RCC 7860 (cell line): ENCODE measurements around the gene CACNA1H.

Source experiments
- DNase-seq: peaks from one replicate; pipeline ENCODE4 v3.0.0-alpha.2; 2015; ENCODE audit warnings: low spot score
- FAIRE-seq: peaks from 2 replicates; lab custom pipeline; 2012; peaks lifted over from hg19 to GRCh38; lab: Jason Lieb, UNC

The CACNA1H gene

GRCh38 chr16:1156055-1156982, 3.4 kb downstream of the CACNA1H start:
- FAIRE-seq (no peak), DNase-seq (no peak)

DNA sequence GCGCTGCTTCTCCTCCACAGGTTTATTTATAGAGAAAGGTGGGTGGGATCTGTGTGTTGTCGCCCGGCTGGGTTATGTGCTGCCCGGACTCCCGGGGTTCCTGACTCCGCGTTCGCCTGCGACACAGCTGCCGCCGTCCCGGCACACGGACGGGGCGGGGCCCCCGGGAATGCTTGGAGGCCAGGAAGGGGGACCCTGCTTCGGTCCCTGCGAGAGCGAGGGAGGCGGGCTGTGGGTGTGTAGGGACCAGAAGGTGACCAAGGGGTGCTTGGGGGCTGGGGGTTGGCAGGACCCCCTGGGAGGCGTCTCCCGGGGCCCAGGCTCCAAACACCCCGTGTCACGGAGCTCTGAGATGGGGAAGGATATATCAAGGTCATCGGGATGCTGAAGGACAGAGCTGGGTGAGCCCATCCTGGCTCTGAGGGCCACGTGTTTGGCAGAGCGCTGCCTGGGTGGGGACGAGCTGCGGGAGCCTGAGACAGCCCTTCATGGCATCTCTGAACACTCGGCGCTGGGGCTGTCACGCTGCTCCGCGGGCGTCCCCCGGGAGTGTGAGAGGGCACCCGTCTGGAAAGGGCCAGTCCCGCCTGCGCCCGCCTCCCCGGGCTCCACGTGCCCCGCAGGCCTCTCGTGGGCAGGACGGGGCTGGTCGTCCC, 4.2 kb downstream of the CACNA1H start:
- FAIRE-seq (no peak), DNase-seq (no peak)

DNA sequence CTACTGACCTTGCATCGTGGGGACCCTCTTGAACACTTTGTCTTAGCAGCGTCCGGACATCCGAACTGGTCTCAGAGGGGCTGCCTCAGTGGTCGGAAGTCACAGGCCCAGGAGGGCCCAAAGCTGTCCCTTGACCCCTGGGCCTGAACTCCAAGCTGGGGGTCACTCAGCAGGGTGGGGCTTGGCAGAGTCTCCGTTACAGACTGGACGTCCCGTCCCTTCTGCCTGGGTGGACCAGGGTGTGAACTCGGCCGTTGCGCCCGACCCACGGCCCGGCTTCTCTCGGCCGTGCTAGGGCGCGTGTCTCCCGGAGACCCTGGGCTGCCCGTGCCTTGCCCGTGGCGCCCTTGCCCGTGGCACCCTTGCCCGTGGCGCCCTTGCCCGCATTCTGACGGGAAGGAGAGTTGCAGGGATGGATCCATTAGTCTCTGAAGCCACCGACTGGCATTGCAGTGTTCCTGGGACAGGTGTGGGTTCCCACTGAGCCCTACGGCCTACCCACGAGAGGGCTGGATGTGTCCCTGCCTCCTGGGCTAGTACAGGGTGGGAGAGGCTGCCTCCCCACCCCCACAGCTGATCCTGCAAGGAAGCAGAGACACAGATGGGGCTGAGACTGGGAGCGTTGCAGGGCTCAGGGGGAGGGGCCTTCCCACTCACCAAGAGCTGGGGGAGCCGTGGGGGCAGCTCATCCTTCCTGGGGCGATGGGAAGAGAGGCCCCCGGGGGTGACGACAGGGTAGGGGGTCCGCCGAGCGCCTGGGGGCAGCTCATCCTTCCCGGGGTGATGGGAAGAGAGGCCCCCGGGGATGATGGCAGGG, 4.9 kb downstream of the CACNA1H start:
- FAIRE-seq (no peak), DNase-seq (no peak)

DNA sequence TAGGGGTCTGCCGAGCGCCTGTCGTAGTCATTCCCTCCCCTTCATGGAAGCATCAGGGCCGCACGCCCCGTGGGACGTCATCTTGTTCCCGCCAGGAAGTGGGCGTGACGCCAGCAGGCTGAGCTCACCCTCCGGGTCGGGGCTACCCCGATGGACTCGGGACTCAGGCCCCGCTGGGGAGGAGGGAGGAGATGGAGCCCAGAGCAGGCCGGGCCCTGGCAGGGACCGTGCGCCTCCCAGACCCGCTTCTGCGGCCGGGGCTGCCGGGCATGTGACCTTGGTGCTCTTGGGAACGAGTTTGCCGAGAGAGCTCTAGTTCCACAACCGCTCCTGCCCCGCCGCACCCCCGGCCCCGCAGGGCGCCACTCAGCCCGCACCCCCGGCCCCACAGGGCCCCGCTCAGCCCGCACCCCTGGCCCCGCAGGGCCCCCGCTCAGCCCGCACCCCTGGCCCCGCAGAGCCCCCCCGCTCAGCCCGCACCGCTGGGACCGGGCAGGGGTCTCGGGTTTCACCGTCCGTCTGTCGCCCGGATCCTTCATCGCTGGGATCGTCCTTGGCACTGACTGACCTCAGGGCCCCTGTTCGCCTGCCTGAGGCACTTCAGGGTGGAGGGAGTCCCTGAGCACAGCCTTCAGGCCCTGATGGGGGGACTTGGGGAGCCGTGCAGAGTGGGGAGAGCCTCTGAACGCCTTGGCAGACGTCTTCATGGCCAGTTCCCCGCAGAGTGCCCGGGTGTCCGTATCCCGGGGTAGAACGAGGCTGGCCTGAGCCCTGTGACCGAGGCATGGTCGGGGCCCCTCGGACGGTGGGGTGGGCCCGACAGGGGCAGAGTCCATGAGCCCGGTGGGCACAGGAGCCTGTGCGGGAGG, 5.8 kb downstream of the CACNA1H start:
- DNase-seq (no peak), FAIRE-seq (no peak)

DNA sequence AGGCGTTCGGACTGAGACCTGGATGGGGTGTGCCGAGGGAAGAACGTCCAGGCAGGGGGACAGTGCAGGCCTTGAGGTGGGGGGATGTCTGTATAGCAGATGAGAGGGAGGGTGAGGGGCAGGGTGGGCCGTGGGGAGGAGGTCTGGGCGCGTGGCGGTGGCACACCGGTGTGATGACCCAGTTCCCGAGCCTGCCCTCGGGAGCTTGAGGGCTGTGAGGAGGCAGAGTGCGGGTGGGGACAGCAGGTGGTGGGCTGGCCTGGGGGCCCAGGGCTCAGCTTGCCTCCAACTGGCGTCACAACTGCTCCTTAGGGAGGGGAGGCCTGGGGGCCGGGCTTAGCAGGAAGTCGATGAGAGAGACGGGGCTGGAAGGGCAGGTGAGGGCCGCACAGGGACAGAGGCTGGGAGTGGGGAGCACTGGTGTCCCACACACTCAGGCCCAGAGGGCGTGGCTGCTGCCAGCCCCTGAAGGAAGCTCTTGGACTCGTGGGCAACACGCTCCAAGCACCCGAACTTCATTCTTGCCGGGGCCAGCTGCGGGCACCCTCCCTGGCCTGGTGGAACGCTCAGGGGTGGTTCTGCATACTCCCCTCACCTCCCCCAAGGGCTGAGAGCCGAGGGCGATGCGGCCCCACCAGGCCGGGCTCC, 6.5 kb downstream of the CACNA1H start:
- DNase-seq = no peak
- FAIRE-seq = no peak

GRCh38 chr16:1159973-1160772, 7.3 kb downstream of the CACNA1H start:
- no peak for FAIRE-seq
- DNase-seq = peak; percentile 46

DNA sequence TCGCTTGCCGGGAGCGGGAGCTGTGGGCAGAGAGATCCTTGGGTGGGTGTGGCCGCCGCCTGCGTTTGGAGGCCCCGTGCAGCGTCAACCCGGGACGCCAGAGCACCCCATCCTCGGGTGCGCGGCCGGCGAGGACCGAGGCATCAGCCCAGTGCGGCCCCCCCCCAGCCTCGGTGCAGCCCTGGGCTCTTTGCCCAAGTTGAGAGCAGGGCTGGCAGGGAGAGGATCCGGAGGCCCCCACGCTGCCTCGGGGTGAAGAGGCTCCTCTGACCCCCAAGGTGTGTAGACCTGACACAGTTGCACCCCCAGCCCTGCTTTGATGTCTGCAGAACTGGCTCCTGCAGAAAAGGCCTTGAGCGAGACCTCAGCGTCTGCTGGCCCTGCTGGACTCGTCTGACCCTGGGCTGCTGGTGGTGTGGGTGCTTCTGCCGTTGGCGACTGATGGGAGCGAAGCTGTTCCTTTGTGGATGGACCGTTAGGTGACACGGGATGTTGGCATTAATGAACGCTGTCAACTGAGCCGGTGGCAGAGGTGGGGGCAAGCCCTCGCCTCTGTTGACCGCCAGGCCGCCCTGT, 8.0 kb downstream of the CACNA1H start:
- no peak for DNase-seq
- FAIRE-seq = no peak

DNA sequence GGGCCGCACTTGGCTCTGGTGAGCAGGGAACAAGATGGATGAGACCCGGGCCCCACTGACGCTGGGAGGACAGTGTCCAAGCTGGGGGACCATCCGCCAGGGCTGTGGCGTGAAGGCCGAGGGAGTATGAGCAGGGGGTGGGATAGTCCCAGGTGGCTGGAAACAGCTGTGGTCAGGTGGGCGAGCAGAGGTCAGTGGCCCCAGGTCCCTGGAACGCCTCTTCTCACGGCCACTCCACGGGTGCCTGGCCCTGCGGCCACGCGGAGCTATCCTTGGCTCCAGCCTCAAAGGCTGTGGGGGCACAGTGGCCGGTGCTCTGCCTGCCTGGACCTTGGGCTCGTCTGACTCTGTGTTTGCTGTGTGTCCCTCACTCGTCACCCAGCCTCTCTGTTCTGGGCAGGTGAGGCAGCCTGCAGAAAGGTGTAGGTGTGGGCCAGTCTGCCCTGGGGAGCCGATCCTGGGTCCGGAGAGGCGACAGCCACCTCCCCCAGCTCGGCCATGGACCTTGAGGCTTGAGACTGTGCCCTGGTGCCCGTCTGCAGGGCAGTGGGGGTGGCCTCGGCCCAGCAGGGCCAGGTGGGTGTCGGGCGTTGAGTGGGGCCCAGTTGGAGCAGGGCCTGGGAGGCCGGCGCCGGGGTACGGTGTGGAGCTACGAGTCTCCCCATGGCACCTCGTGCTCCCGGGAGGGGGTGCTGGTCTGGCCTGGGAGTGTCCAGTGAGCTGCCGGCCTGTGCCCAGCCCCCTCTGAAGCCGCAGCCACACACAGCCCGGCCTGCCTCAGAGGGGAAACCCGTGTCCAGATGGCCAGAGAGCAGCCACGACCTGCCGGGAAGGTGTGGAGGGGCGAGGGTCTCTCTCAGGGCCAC, 10.0 kb downstream of the CACNA1H start:
- DNase-seq = no peak
- no peak for FAIRE-seq

DNA sequence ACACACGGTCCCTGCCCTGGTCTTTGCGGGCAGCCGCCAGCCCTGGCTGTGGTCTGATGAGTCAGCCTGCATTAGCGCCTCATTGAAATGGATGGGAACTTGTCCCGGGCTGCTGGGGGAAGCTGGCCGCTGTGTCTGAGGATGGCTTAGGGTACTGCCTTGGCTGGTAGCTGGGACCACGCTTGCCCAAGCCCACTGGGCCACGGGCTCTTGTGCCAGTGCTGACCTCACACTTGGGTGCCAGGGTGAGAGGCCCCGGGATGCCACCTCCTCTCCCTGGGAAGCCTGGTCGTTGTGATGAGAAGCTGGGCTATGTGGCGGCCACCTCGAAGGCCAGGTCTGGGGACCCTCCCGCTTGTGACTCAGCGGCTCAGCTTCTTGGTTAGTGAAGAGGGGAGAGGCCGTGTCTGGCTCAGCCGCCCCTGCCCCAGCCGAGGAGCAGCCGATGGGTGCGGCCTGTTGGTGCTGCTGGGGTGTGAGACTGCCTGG, 10.7 kb downstream of the CACNA1H start:
- peak; percentile 66 for DNase-seq

DNA sequence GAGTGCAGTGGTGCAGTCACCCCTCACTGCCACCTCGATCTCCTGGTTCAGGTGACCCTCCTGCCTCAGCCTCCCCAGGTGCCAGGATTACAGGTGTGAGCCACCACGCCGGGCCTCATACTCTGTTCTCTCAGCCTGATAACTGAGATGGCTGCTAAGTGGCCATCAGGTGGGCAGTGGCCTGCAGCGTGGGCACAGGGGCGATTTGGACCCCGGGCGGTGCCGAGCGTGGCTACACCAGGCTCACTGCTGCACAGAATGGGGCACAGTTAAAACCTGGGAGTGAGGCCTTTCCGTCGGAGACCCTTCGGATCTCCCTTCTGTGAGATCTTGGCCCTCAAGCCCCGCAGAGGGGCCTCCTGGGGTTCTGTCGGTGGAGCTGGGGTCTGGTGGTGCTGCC, 11.5 kb downstream of the CACNA1H start:
- DNase-seq (no peak), FAIRE-seq (no peak)

More for the DNA sequence above, 10.7 kb downstream of the CACNA1H start:
- FAIRE-seq = peak; percentile 62

GRCh38 chr16:1164975-1165374, 12.1 kb downstream of the CACNA1H start:
- DNase-seq = no peak

DNA sequence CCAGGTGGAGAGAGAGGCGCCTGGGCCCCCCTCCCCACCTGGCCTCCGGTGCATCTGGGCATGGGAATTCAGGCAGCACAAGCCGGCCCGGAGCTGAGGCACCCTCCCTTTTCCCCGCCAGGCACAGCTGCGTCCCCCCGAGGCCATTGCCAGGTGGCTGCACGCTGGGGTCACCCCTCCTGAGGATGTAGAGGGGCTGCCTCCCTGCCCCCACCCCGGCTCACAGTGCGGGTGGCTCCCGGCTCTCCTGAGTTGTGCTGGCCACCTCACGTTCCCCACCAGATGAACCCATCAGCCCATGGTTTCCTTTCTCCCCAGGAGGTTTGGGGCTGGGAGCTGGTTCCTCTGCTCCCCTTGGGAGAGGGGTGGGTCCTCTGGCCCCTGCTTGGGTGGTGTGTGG, 12.6 kb downstream of the CACNA1H start:
- FAIRE-seq = no peak
- no peak for DNase-seq

More at GRCh38 chr16:1164975-1165374, 12.1 kb downstream of the CACNA1H start:
- FAIRE-seq = no peak

DNA sequence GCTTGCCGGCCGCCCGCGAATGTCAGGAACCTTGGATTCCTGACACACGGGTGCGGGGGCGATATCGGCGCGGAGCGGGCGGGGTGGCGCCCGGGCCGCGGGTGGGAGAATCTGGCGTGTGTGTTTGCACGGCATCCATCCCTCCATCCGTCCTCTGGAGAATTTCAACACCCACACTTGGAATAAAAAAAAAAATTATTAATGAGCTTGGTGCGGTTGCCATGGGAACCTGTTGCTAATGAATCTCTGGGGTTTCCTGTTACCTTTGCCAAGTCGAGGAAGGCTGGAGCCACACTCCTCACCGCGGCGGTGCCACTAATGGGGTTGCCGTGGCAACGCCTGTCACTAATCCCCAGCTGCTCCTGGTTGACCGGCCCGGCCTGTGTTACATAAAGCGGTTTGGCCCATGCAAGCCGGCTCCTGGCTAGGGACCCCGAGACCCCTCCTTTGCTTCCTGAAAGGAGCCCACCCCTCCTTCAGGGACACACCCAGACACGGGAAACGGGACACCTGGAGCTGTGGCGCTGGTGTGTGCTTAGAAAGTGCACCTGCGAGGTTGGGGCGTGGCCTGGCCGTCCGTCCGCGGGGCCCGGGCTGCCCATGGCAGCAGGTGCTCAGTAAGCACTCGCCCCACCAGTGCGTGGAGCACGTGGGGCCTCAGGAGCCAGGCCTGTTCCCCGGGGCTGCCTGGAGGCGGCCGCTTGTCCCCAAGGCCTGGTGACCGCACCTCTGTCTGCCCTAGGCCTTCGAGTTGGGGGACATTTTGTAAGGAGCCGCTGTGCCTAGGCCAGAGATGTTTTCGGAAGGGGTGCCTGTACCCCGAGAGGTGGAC, 14.6 kb downstream of the CACNA1H start:
- no peak for DNase-seq

GRCh38 chr16:1168837-1169236, 15.9 kb downstream of the CACNA1H start:
- DNase-seq (no peak), FAIRE-seq (no peak)

More for the DNA sequence above, 14.6 kb downstream of the CACNA1H start:
- FAIRE-seq = no peak

DNA sequence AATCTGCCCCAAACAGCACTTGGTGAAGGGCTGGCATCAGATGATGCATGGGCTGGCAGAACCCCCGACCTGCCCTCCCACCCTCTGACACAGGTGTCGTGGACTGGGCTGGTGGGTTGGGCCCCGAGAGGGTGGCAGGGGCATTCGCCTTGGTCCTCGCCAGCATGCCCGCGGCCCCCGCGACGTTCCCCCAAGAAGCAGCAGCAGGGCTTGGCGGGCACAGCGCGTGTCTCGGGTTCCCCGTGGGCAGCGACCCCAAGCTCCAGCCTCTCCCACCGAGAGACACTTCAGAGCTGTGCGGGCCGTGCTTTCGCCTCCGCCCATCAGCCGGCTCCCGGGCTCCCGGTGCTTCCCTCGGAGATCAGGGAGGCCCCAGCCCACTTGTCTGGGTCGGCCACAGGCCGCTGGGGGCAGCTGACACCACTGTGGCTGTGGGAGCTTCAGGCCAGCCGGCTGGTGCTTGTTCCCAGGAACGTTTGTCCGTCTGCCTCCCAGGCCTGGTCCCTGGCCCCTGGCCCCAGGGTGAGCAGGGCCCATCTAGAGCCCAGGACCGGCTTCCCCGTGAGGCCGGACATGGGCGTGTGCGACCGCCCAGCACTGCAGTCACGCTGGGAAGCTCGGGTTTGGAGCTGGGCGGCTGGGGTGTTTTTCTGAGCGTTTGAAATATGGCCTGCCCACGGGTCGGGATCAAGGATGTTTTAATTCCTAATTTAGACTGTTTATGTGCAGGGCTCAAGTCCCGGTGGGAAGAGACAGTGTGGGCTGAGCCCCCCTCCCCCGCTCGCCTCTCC, 16.6 kb downstream of the CACNA1H start:
- no peak for FAIRE-seq

GRCh38 chr16:1170076-1170418, 17.1 kb downstream of the CACNA1H start:
- FAIRE-seq = no peak
- DNase-seq = no peak

More for the DNA sequence above, 16.6 kb downstream of the CACNA1H start:
- DNase-seq = no peak
